ENCODE measurements around the gene IL10RA.
A peak's percentile ranks its signal among the peaks of the same experiment; 100 is the strongest.

Gene IL10RA

GRCh38 chr11:118008271-118008911 is 22.2 kb downstream of the IL10RA start:
- no peak for FAIRE-seq

DNA sequence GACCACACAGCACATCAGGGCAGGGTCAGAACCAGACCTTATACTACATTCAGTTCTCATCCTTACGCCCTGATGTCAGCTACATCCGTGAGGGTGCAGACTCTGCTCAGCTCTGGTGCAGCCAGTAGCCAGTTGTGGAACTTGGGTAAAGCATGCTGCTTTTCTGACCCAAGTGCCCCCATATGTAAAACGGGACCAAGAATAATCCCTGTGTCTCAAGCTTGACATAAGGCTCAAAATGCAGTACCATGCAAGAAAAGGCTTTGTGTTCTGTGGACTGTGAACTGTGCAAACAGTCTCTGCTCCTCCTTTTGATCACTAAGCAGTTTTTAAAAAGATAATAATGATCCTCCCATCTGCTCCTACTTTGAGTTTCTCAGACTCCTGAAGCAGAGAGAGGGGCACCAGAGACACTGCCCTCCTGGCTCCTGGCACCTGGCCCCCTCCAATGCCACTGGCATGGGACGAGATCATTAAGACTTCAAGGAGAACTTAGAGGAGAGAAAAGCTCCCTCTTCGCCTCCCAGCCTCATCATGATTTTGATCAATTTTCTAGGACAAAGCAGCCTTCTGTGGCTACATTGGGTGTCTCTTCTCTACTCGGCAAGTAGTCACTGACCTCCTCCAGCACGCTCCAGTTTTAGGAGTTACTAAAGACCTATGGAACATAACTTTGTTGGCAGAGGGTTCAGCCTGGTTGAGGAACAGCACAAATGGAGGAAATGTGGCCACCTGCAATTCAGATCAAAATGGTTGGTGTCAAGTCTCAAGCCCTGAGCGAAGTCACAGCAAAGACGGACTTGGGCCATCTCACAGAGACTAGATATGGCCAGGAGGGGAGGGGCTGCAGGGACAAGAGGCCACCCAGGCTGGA is 23.9 kb downstream of the IL10RA start:
- no peak for FAIRE-seq

GRCh38 chr11:118010738-118011461 is 24.7 kb downstream of the IL10RA start:
- FAIRE-seq, result no peak

DNA sequence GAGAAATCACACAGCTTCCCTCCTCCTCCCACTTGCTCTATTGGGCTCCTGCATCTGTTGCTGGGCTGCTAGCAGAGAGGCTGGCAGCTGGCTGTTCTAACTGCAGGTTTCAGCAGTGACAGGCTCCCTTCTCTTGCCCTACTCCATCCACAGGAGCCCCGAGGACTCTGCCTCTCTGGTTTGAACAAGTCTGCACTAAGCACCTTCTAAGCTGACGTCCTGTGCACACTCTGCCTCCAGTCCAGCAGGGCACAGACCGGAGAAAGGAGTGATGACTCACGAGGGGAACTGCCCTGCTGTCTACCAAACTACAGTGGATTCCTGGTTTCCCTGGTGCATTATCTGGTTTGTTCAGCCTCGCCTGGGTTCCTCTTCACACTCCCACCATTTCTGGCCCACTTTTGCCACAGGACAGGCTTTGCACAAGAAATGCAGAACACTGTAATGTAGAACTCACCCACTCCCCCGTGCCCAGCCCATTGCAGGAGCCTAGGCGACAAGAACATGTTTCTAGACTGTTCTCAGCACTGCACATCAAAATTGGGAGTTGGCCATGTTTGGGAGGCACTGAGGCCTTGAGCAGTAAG is 26.0 kb downstream of the IL10RA start:
- FAIRE-seq, result no peak

- no peak for FAIRE-seq
Measured at GRCh38 chr11:118014022-118014421, 27.8 kb downstream of the IL10RA start.

- no peak for FAIRE-seq
Measured at GRCh38 chr11:118015385-118015841, 29.2 kb downstream of the IL10RA start.

- no peak for FAIRE-seq
Measured at GRCh38 chr11:118016104-118016503, 29.9 kb downstream of the IL10RA start.

DNA sequence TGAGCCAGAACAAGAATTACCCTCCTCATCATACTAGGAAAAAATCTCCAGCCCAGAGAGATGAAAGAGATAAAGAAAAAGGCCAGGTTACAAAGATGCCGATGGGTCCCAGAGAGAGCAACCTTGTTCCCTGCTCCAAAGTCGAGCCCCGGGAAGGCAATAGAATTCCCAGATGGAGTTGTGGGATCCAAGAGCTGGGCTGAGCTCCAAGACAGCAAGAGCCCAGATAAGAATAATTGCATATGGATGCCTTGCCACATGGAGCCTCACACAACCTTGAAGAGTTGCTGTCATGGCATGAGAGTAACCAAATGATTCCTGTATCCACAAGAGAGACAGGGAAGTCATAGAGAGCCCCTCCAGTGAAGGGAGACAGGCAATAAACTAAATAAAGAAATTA is 30.9 kb downstream of the IL10RA start:
- no peak for FAIRE-seq

DNA sequence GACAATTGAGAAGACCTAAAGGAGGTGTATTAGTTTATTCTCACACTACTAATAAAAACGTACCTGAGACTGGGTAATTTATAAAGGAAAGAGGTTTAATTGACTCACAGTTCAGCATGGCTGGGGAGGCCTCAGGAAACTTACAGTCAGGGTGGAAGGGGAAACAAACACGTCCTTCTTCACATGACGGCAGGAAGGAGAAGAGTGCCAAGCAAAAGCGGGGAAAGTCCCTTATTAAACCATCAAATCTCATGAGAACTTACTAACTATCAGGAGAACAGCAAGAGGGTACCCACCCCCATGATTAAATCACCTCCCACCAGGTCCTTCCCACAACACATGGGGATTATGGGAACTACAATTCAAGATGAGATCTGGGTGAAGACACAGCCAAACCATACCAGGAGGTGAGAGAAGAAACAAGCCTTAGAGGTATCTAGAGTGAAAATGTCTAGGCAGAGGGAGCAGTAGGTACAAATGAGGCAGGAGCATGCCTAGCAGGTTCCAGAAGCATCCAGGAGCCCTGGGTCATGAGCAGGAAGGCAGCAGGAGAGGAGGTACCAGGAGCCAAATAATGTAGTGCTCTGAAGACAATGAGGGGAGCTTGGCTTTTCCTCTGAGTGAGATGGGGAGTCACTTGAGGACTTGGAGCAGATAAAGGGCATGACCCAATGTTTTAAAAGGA is 31.6 kb downstream of the IL10RA start:
- FAIRE-seq, result no peak

GRCh38 chr11:118018401-118018800 is 32.2 kb downstream of the IL10RA start:
- FAIRE-seq, result no peak

DNA sequence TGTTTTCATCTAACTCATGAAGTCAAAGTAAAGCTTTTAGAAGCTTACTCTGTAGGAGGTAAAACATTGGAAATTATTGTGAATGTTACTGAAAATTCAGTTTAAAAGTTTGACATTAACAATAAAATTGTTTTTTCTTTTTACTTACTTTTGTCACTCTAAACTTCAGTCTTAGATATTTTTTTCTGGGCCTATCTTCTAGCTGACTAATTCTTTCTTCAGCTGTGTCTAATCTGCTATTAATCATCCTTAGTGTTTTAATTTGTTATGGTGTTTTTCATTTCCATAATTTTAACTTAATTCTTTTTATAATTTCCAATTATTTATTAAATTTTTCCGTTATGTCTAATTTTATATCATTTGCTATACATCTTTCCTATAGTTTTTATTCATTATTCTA is 35.0 kb downstream of the IL10RA start:
- FAIRE-seq, result peak; percentile 80

DNA sequence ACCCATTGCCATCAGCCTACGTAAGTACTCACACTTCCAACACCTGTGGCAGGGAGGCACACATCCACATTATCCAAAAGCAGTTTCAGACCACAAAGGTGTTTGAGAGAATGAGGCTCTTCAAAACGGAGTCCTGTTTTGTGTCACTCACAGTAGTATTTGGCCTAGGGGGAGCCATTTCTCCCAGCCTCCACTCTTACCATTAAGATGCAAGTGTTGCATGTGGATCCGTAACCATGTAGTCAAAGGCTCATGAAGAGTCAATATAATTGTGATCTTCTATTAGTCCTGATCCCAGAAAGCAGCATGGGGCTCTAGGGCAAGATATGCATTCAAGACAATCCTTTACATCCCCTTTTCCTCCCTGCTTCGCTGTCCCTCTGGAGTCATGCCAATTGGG is 41.5 kb downstream of the IL10RA start:
- FAIRE-seq, result no peak

DNA sequence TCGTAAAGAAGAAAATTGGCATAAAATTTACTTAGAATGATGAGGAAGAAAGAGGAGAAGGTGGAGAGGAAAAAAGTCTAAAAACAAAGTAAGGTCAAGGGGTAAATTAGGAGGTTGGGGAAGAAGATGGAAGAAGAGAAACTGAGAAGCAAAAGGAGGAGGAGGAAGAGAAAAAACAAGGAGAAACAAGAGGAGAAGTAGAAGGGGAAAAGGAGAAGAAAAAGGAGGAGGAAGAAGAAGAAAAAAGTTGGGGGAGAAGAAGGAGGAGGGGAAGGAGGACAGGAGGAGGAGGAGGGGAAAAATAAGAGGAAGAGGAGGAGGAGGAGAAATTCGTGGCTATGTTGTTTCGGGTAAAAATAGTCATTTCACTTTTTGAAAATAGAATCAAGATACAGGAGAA is 42.4 kb downstream of the IL10RA start:
- no peak for FAIRE-seq

GRCh38 chr11:118033443-118033842 is 47.2 kb downstream of the IL10RA start:
- FAIRE-seq, result no peak

- peak; percentile 5 for FAIRE-seq
Measured at GRCh38 chr11:118042141-118042540, 55.9 kb downstream of the IL10RA start.

GRCh38 chr11:118042796-118043195 is 56.6 kb downstream of the IL10RA start:
- FAIRE-seq, result no peak

- no peak for FAIRE-seq
Measured at GRCh38 chr11:118045191-118045590, 59.0 kb downstream of the IL10RA start.

DNA sequence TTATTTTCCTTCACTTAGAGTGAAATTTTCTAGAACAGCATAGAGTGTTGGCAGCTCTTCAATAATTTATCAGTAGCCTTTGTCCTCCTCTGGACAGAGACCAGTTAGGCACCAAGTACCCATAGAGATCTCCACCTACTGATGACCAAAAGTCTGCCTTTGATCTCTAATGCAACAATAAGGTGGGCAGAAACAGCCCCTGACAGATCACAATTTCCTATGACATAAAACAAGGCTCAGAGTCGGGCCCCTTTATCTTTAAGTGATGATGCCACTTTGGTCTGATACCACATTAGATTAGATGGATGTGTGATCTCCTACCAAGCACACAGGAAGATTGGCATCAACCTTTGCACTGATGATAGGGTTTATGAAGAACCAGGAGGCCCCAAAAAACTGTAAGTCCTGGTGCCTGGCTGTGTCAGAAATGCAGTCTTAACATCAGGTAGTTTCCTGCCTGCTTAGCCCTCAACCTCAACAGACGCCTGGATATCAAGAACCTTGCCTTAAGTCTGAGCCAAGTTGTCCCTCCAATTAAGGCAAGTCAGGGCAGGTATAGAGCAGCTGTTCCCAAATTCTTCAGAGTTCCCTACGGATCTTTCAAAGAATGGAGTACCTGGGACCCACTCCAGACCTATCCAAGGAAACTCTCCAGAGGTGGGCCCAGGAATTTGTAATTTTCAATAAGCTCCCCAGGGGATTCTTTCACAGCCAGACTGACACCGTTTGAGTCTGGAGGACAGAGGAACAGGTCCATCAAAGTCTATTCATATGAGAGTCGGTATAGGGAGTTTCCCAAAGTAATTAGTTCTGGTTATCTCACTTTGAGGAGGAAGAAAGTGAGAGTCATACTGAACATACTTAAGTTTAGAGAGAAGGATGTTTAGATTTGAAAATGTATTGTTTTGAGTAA is 60.1 kb downstream of the IL10RA start:
- FAIRE-seq, result no peak

DNA sequence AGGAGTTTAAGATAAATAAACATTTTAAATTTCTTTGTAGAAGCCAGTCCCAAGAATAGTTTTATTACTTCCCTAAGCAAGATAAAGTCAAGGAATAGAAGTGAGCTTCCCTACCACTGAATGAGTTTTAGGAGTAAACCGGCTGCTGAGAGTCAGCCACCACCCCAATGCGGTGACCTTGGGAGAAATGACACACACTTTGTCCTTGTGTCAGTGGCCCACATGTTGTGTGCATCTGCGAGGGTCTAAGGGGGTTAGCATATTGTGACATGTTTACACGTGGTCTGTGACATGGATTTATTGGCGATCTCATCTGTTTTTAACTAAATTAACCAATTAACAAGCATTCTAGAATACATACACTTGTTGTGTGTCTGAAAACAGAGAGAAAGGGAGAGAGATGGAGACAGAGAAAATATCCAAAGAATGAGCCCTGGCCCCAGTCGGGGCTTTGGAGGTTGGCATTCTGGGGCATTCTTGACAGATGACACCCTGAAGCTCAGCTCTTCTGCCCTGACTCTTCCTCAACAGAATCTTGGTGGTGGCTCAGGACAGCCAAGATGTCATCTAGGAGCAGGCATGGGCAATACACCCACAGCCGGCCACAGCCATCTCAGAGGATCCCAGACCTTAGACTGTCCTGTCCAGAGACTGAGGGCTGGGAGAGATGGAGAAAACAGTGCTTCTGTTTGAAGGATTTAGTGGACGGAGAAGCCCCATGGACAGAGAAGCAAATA is 60.9 kb downstream of the IL10RA start:
- no peak for FAIRE-seq

DNA sequence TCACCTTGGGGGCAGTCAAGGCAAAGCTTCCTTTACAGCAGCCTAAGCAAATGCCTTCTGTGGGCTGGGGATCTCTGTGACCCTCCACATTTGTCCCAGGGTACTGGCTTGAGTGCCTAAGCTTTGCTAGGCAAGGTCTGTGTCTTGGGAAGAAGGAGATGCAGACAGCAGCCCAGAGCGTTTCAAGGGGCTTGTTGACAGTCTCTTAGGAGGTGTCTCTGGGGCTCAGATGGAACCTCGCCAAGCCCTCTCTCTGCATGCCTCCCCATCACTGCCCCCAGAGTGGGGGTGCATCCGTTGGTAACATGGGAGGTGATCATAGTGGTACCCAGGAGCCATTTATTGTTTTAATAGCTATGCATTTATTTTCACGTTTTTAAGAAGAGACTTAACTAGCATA is 61.6 kb downstream of the IL10RA start:
- no peak for FAIRE-seq

Data from colon (tissue), 2 donors.